GM19043 (cell line): ENCODE data around the gene CLPTM1L.
A peak's percentile ranks its signal among the peaks of the same experiment; 100 is the strongest.

Experiments used
- ATAC-seq: cut with Tn5 transposase; IDR thresholded peaks from one replicate; pipeline ENCODE4 v1.9.1; 2021; ENCODE audit warnings: low read depth; ENCODE audit not compliant: unreplicated experiment

Gene CLPTM1L

GRCh38 chr5:1315709-1316587 is 29.0 kb downstream of the CLPTM1L start:
- peak; percentile 52 for ATAC-seq

- no peak for ATAC-seq
These were observed 29.7 kb downstream of the CLPTM1L start for GRCh38 chr5:1315018-1315708.

GRCh38 chr5:1314564-1314982 is 30.3 kb downstream of the CLPTM1L start:
- no peak for ATAC-seq

- ATAC-seq: peak; percentile 67
These were observed 31.7 kb downstream of the CLPTM1L start for GRCh38 chr5:1312993-1313833.

- no peak for ATAC-seq
These were observed 32.7 kb downstream of the CLPTM1L start for GRCh38 chr5:1312206-1312605.

- ATAC-seq: no peak
These were observed 33.4 kb downstream of the CLPTM1L start for GRCh38 chr5:1311439-1312055.

GRCh38 chr5:1310118-1310517 is 34.8 kb downstream of the CLPTM1L start:
- no peak for ATAC-seq

GRCh38 chr5:1304033-1304432 is 40.9 kb downstream of the CLPTM1L start:
- no peak for ATAC-seq

- no peak for ATAC-seq
These were observed 42.6 kb downstream of the CLPTM1L start for GRCh38 chr5:1302258-1302657.

GRCh38 chr5:1300581-1301083 is 44.3 kb downstream of the CLPTM1L start:
- no peak for ATAC-seq

- ATAC-seq: no peak
These were observed 44.9 kb downstream of the CLPTM1L start for GRCh38 chr5:1299961-1300360.

GRCh38 chr5:1299511-1299850 is 45.4 kb downstream of the CLPTM1L start:
- ATAC-seq: no peak

GRCh38 chr5:1298723-1299510 is 46.0 kb downstream of the CLPTM1L start:
- ATAC-seq: no peak

GRCh38 chr5:1298067-1298551 is 46.8 kb downstream of the CLPTM1L start:
- ATAC-seq: no peak

- no peak for ATAC-seq
These were observed 47.7 kb downstream of the CLPTM1L start for GRCh38 chr5:1297243-1297642.

- no peak for ATAC-seq
These were observed 49.3 kb downstream of the CLPTM1L start for GRCh38 chr5:1295650-1296037.

- ATAC-seq: no peak
These were observed 49.9 kb downstream of the CLPTM1L start, which contains the start of gene TERT for GRCh38 chr5:1294835-1295649. TERT (minus strand) TSS chr5:1295068; CDS start chr5:1294989, 79 bp downstream.

- no peak for ATAC-seq
These were observed 50.6 kb downstream of the CLPTM1L start for GRCh38 chr5:1294206-1294834.
